Embryonic facial prominence (tissue), 1 donor: ENCODE measurements around the gene HMCES.
"Not testable (repeated sequence)": the region's sequence is repeated elsewhere in the genome, so short reads cannot be mapped to it uniquely, and the experiment has no call there.

Experiments used
- DNase-seq: peaks from one replicate; pipeline ENCODE4 v3.0.0-alpha.2; 2016; ENCODE audit errors: extremely low spot score

Gene HMCES

DNA sequence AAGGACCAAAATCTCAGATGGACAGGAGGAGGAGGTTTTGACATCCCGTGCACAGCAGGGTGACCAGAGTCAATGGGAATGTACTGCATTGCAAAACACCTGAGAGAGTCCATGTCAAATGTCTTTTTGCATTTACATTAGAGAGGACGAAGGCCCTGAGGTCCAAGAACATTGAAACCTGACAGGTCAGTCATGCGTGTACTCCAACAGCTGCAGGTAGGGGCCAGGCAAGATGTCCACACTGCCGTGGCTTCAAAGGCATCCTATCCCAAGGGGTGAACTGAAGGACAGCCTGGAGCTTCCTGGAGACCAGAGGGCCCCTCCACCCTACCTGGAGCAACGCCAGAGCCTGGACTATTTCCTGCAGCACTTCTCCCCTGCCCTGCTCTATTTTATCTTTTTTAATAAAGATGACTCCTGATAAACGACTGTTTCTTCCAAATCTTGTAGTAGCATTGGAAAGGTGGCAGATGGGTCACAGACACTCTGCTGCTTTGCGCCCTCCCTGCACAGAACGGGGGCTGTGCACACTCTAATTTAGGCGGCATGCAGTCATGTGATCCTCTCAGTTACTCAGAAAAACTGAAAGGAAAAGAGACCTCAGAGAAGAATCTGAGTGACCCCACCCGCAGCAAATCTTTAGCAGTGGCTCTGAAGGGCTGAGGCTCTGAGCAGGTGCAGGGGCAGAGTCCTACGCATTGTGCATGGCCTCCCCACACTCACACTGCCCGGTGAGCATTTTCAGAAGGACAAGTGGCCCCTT, 68.2 kb downstream of the HMCES start:
- no peak for DNase-seq

DNA sequence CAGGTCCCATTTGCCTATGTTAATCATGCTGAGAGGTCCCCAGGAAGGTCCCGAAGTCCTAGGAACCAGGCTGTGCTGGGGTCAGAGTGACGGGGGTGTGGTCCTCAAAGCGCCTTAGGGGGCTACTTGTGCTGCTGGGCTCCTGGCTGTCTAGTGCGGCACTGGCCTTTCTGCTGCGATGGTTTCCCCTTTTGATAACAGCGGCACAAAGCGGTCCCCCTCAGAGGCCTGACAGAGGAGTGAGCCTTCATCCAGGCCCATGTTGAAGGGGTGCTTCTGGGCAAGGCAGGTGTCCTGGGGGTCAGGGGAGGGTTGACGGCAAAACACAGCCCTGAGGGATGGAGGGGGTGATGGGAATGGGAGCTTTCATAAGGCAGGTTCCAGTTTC, 68.8 kb downstream of the HMCES start:
- DNase-seq = no peak

DNA sequence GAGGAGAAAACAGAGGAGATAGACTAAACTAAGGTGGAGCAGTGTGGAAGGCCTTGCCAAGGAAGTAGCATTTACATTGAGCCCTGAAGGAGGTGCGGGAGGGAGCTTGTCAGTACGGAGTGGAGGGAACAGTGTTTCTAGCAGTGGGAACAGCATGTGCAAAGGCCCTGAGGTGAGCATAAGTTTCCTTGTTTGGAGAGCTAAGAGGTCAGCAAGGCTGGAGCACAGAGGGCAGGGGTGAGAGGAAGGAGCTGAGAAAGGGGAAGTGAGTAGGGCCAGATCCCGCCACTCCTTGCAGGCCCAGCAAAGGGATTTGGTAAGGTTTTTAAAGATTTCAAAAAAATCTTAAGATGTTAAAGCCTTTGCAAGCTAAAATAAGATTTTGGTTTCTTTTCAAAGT, 70.1 kb downstream of the HMCES start:
- no peak for DNase-seq

DNA sequence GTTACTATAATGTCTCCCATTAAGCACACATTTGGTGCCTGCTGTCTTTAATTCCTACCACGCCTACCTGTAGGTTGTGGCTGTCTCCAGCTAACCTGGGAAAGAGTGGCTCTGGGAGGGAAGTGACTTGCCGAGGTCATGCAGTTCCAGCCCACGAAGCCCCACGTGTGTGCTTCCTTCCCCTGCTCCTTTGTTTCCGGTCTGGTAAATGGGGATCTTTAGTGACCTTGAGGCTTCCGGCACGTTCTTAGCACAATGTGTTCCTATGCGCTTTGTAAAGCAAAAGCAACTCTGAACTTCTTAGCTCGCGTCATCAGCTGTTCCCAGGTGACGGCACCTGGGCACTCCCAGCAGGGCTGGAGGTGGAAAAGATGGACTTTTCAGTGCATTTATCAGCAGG, 70.5 kb downstream of the HMCES start:
- DNase-seq = not testable (repeated sequence)

DNA sequence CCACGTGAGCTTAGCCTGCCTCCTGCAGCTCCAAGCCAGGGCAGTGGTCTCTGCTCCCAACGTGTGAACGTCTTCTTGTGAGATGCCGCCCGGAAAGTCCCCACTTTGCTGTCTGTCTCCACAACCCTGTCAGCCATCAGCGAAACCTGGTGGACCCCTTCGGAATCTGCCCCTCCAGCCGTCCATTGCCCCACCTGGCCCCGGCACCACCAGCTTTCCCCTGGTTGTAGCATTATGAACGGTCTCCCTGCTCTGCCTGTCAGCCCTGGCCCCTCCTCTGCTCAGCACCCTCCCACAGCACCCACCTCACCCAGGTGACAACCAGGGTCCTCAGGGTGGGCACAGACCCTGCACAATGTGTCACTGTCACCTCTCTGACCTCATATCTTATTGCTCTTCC, 71.1 kb downstream of the HMCES start:
- no peak for DNase-seq

DNA sequence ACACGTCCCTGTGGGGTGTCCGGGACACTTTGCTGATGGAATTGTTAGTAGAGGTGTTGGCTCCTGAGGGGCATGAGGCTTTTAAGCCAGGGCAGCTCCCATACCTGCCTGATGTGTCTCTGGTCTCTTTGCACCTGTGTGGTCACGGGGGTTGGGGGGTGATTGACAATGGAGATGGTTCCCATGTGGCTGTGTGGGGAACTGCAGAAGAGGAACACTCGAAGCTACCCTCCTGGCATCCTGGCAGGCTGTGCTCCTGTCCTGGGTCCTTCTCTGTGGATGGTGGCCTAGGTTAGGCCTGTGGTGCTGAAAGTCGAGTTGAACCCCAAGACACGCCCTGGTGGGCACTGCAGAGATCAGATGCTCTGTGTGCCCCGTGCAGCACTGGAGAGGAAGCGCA, 73.4 kb downstream of the HMCES start:
- no peak for DNase-seq

DNA sequence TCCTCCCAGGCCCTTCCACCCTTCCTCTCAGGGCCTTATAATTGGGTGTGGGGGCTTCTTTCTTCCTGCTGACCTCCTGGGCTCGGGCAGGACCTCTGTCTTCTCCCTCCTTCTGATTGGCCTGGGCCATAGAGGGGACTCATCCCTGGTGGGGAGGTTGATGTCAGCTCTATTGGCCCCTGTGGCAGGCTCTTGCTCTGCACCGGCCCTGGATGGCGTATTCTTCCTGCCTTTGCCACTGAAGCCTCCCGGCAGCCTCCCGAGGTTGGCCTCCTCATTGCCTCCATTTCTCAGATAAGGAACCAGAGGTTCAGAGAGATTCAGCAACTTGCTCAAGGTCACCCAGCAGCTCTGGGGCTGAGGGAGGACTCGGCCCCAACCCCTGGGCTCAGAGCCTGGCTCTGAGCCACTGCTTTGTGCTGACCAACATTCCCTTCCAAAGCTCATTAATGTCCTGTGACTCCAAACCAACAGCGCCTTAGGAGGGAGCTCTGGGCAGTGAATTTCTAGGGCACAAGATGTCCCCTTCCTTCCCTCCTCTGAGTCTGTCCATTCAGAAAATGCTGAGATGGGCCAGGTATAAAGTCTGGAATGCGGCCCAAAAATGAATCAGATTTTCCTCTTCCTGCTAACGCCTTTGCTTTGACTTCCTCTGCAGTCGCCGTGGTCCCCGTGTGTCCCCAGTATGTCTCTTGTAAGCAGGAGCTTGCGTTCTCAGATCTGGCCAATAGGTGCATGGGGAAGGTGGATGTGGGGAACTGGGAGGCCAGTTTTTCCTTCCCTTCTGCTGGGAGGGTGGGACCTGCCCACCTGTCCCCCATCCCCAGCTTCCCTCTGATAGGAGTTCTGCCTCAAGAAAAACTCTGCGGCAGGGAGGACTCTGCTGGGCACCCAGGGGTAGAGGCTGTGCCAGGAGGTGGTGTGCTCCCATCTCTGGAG, 74.2 kb downstream of the HMCES start:
- DNase-seq = no peak

DNA sequence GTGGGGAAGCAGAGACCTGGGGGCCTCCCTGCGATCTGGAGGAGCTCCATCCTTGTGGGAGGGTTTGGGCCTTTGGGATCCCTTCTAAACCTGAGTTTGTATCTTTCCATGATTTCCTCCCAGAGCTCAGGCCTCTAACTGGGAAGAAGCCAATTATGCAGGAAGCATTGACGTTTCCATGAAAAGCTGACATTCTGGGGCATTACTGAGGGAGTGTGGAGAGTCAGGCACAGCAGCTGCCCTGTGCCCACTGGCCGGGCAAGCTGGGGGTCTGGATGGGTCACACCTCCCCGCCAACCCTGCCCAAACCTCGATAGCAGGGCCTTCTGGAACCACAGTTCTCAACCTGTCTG, 74.9 kb downstream of the HMCES start:
- no peak for DNase-seq
